ENCODE data around the gene ATOH8.

Gene ATOH8

GRCh38 chr2:85807756-85808155 is 54.0 kb downstream of the ATOH8 start:
- no peak for DNase-seq (ENCODE audit: low read depth)
- TF ChIP-seq CTCF (IDR thresholded peaks at IDR 0.05; ENCODE audit: insufficient read depth, low read depth, low read length, missing control alignments): no peak
- H3K4me3 ChIP-seq (ENCODE audit: low read depth, low read length): no peak overlapping the region

GRCh38 chr2:85810371-85811179 is 56.8 kb downstream of the ATOH8 start:
- DNase-seq (ENCODE audit: low read depth): no peak
- H3K4me3 ChIP-seq (ENCODE audit: low read depth, low read length): no peak overlapping the region
- TF ChIP-seq CTCF (IDR thresholded peaks at IDR 0.05; ENCODE audit: insufficient read depth, low read depth, low read length, missing control alignments): no peak

GRCh38 chr2:85811180-85812093 is 57.6 kb downstream of the ATOH8 start:
- TF ChIP-seq CTCF (IDR thresholded peaks at IDR 0.05; ENCODE audit: insufficient read depth, low read depth, low read length, missing control alignments): no peak
- no peak overlapping the region for H3K4me3 ChIP-seq (ENCODE audit: low read depth, low read length)
- no peak for DNase-seq (ENCODE audit: low read depth)

- no peak for DNase-seq (ENCODE audit: low read depth)
- no peak overlapping the region for H3K4me3 ChIP-seq (ENCODE audit: low read depth, low read length)
- TF ChIP-seq CTCF (IDR thresholded peaks at IDR 0.05; ENCODE audit: insufficient read depth, low read depth, low read length, missing control alignments): no peak
Observed at GRCh38 chr2:85812094-85812735, 58.4 kb downstream of the ATOH8 start.

- no peak overlapping the region for H3K4me3 ChIP-seq (ENCODE audit: low read depth, low read length)
- DNase-seq (ENCODE audit: low read depth): no peak
- TF ChIP-seq CTCF (IDR thresholded peaks at IDR 0.05; ENCODE audit: insufficient read depth, low read depth, low read length, missing control alignments): no peak
Observed at GRCh38 chr2:85813211-85813981, 59.6 kb downstream of the ATOH8 start.
